NCI-H748 treated with DMSO at 0.1 percent for 48 hours (cell line): Measurements from ENCODE around the gene SRA1.
"Not testable (repeated sequence)": the region's sequence is repeated elsewhere in the genome, so short reads cannot be mapped to it uniquely, and the experiment has no call there.

Experiments
- DNase-seq: peaks from one replicate; lab custom pipeline; 2025; lab: John Stamatoyannopoulos, UW

The SRA1 gene

GRCh38 chr5:140557136-140557805, at the start of gene SRA1:
Gene SRA1 (minus strand): TSS chr5:140557473. CDS start chr5:140557452, 21 bp downstream.
- peak; percentile 82 for DNase-seq

- no peak for DNase-seq
Measured at GRCh38 chr5:140607031-140607430, 49.8 kb upstream of the SRA1 start.

- DNase-seq = no peak
Measured at GRCh38 chr5:140605879-140606278, 48.6 kb upstream of the SRA1 start.

DNA sequence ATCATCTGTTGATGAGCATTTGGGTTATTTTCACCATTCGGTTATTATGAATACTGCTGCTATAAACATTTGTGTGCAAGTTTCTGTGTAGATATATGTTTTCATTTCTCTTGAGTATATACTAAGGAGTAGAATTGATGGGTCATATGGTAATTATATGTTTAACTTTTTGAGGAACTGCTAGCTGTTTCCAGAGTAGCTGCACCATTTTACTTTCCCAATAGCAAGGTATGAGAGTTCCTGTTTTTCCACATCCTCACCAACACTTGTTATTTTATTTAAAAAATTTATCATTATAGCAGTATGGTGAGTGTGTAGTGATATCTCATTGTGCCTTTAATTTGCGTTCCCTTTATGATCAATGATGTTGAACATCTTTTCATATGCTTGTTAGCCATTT, 46.5 kb upstream of the SRA1 start:
- DNase-seq = no peak

DNA sequence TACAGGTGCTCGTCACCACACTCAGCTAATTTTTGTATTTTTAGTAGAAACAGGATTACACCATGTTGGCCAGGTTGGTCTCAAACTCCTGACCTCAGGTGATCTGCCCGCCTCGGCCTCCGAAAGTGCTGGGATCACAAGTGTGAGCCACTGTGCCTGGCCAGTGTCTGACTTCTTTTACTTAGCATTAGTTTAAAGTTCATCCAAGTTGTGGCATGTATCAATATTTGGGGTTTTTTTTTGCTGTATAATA, 46.1 kb upstream of the SRA1 start:
- DNase-seq = not testable (repeated sequence)

DNA sequence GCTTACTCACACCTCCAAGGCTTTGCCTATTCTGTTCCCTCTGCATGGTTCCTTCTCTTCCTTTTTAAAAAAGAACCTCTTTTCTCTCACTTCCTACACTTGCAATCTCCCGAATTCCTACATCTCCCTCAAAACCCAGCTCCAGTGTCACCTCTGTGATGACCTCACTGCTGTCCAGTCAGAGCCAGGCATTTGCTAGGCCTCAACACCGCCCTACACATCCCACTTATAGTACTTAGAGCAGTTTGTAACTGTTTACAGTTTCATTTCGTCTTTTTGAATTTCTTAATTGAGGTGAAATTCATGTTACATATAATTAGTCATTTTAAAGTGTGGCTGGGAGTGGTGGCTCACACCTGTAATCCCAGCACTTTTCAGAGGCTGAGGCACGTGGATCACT, 44.9 kb upstream of the SRA1 start:
- no peak for DNase-seq

DNA sequence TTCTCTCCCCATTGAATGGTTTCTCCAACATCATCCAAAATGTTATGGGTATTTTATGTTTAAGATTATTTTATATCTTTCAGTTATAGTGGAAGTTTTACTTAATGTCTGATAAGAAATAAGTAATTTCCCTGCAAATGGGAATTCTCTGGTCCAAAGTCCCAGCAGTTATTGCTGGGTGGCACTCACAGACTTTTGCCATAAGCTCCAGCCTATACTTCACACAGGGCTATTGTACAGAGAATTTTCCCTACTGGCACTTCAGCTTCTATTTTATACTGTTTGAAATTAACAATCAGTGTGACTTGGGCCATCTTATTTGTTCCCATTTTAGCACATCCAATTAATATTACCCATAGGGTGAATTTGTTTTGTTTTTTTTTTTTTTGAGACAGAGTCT, 42.8 kb upstream of the SRA1 start:
- DNase-seq = no peak

- no peak for DNase-seq
Measured at GRCh38 chr5:140598836-140599235, 41.6 kb upstream of the SRA1 start.

DNA sequence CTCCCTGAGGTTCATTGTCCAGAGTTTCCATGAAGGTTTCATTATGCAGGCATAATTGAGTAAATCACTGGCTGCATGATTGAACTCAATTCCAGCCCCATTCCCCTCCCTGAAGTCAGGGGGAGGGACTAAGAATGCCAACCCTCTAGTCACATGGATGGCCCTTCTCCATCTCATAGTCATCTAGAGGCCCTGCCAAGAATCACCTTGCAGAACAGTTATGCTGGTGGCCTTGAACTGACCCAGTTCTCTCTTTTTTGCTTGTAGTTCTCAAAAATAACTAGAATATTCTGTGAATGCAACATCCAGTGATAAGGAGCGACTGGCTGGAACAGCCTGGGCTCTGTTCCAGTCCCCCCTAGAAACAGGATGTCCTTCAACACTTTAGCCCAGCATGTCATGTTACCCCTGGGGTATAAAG, 39.1 kb upstream of the SRA1 start:
- DNase-seq = no peak

DNA sequence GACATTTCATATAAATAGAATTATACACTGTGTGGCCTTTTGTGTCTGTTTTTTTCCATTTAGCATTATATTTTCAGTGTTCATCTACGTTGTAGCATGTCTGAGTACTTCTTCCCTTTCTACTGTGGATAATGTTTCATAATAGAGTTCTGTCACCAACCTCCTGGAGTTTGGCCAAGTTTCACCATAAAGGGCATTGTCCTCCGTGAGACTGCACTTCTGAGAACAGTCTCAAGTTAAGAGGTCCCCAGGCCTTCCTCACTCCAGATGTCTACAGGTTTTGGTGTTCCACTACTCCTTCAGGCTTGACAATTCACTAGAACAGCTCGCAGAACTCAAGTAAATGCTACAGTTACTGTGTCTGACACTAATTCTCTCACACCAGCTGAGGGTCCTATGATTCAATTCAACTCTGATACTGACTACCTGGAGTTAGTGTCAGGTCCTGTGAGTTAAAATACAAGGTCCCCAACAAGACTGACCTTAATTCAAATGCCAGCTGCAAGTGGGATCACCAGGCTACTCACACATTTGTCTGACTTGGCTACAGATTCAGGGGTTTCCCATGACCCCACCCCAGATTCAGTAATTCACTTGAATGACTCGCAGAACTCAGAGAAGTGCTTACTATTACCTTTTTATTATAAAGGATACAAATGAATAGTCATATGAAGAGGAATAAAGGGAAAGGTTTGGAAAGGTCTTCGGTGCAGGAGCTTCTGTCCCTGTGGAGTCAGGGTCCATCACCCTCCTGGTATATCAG, 38.4 kb upstream of the SRA1 start:
- no peak for DNase-seq

GRCh38 chr5:140594169-140594568, 36.9 kb upstream of the SRA1 start:
- DNase-seq = no peak

GRCh38 chr5:140593070-140593469, 35.8 kb upstream of the SRA1 start:
- DNase-seq = not testable (repeated sequence)

DNA sequence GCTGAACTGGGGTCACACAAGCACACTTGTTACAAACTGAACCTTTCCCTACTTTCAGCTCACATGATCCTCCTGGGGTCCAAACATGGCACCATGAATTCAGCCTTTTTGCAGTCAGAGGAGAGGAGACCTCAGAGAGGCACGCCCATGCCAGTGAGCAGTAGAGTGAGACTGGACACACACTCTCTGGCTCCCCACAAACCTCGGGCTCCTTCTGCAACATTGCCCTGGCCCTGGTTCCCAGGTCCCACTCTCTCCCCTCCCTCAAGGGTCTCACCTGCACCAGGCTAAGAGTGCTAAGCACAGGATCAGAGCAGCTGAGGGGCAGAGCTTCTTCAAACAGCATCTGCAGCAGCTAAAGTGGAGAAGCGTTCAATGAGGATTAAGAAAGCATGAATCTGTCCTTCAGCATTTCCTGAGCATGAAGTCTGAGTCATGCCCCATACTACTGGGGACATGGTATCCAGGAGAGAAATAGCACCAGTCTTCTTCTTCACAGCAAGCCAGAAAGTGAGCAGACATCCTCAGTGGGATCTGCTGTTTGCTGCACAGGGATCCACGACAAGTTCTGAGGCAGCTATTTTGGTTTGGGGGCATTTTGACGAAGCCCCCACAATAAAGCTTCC, 34.6 kb upstream of the SRA1 start:
- no peak for DNase-seq

DNA sequence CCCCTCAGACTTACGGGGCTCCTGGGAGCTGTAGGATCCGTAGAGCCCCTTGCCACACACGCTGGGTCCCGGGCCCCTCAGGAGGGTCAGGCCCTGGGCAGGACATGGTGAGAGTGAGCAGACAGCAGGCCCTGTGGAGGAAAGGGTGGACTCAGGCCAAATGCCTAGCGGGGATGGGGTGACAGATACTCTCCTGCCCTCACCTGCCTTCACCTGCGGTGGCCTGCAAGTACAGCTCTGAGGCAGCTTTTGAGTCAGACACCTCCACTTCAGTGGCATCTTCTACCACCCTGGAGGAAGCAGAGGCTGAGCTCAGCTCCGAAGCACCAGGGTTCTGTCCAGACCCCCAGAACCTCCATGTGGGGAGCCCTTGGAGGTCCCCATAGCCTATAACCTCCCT, 33.6 kb upstream of the SRA1 start:
- DNase-seq = no peak

GRCh38 chr5:140588311-140589070, 31.2 kb upstream of the SRA1 start:
- DNase-seq = no peak

- DNase-seq = no peak
Measured at GRCh38 chr5:140587495-140587894, 30.2 kb upstream of the SRA1 start.

DNA sequence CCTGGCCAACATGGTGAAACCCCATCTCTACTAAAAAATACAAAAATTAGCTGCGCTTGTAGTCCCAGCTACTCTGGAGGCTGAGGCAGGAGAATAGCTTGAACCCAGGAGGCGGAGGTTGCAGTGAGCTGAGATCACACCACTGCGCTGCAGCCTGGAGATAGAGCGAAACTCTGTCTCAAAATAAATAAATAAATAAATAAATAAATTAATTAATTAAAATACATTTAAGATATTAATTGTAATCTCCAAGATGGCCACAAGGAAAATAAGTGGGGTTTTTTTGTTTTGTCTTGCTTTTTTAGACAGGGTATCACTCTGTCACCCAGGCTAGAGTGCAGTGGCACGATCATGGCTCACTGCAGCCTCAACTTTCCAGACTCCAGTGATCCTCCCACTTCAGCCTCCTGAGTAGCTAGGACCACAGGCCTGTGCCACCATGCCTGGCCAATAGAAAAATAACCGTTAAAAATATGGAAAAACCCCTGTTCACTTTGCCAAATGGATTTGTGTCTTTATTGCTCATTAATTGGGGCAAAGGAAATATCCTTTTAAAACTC, 22.0 kb upstream of the SRA1 start:
- DNase-seq = not testable (repeated sequence)

DNA sequence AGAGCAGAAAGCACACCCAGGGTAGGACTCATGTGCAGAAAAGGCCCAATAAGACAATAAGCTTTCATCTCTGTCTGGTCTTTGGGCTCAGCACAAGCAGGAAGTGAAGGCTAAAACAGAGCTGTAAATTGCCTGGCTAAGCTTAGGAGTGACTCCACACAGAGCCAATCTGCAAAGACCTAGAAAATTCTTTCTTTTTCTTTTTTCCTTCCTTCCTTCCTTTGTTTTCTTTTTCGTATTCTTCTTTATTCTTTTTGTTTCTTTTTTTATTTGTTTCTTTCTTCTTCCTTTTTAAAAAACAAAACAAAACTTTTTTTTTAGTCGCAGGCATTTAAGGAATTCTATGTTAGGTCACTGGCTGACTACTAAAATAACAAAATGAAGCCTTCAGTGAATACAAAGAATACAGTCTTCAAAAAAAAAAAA, 19.5 kb upstream of the SRA1 start:
- no peak for DNase-seq

DNA sequence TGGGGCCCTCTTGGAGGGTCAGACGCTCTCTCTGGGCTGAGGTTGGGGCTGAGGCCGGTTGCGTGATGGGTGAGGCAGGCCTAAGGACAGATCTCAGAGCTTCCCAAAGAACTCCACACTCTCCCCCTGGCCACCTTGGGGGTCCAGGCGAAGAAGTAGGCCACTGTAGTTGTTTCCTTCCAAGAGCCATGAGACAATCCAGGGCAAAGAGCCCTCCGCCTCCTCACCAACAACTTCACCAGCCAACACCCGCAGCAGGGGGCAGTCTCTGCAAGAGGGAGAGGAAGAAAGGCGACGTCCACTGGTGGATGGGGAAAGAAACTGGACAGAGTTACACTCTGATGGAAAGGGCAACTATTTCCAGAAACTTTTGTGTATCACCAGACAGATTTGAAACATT, 18.0 kb upstream of the SRA1 start:
- no peak for DNase-seq

GRCh38 chr5:140574165-140574564, 16.9 kb upstream of the SRA1 start:
- DNase-seq = no peak

- DNase-seq = no peak
Measured at GRCh38 chr5:140573683-140574082, 16.4 kb upstream of the SRA1 start.

DNA sequence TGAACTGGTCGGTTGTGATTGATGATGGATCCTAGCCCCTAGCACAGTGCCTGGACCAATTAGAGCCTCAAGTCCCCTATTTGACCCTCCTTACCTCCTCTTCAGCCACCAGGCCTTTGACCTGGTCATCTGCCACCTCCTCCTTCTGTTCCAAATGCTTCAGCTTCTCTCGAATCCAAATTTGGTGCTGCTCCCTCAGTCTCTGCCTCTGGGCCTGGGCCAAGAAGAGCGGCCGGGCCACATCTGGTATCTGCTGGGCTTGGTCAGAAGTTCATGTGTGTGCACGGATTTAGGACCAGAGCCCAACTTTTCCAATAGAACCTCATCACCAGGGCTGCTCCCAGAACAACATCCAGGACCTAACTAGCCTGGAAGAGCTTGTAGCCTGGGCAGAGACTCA, 13.8 kb upstream of the SRA1 start:
- no peak for DNase-seq
